ENCODE measurements around the gene PNPLA6.

DNA sequence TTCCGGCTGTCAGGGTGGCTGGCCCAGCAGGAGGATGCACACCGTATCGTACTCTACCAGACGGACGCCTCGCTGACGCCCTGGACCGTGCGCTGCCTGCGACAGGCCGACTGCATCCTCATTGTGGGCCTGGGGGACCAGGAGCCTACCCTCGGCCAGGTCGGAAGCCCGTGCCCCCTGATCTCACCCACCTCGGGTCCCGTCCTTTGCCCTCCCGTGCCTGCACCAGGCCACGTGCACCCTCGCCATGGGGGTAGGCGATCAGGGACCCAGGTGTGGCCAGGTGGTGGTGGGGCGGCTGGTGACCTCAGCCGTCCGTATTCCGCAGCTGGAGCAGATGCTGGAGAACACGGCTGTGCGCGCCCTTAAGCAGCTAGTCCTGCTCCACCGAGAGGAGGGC, 19.0 kb downstream of the PNPLA6 start:
- TF ChIP-seq, protein P1, sequence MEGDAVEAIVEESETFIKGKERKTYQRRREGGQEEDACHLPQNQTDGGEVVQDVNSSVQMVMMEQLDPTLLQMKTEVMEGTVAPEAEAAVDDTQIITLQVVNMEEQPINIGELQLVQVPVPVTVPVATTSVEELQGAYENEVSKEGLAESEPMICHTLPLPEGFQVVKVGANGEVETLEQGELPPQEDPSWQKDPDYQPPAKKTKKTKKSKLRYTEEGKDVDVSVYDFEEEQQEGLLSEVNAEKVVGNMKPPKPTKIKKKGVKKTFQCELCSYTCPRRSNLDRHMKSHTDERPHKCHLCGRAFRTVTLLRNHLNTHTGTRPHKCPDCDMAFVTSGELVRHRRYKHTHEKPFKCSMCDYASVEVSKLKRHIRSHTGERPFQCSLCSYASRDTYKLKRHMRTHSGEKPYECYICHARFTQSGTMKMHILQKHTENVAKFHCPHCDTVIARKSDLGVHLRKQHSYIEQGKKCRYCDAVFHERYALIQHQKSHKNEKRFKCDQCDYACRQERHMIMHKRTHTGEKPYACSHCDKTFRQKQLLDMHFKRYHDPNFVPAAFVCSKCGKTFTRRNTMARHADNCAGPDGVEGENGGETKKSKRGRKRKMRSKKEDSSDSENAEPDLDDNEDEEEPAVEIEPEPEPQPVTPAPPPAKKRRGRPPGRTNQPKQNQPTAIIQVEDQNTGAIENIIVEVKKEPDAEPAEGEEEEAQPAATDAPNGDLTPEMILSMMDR (IDR thresholded peaks at IDR 0.05): no peak
- no peak for TF ChIP-seq POLR2A (IDR thresholded peaks at IDR 0.05)
